ENCODE measurements around the gene MET.

Gene MET

GRCh38 chr7:116843378-116843777 lies 171.4 kb downstream of the MET start:
- DNase-seq (ENCODE audit: low spot score) (no peak), FAIRE-seq (no peak)
